Measurements from ENCODE around the gene ANXA2R.

ANXA2R gene

GRCh38 chr5:42994555-42995359 is 45.4 kb downstream of the ANXA2R start:
- DNase-seq = no peak

- DNase-seq = no peak
Observed at GRCh38 chr5:42994246-42994554, 45.9 kb downstream of the ANXA2R start.

GRCh38 chr5:42993516-42994245 is 46.4 kb downstream of the ANXA2R start:
- no peak for DNase-seq

- DNase-seq = peak; percentile 39
Observed at GRCh38 chr5:42992088-42992879, 47.8 kb downstream of the ANXA2R start.

- no peak for DNase-seq
Observed at GRCh38 chr5:42991404-42992087, 48.6 kb downstream of the ANXA2R start.

GRCh38 chr5:42990892-42991291 is 49.2 kb downstream of the ANXA2R start:
- DNase-seq = no peak
